Ovary (tissue), 3 donors: ENCODE measurements around the gene REELD1.

Experiments used
- CTCF ChIP-seq, 3 donors: fragments of 450-650 bp in 2 of 3; fragments of 200-600 bp in 1 of 3; IDR thresholded peaks; one replicate each; pipeline versions ENCODE4 v1.5.1 to v1.8.0; 2016 to 2022; ENCODE audit warnings: antibody characterized with exemption in 3 of 3, mild to moderate bottlenecking in 1 of 3
- POLR2A ChIP-seq: fragments of 450-650 bp; IDR thresholded peaks from one replicate; pipeline ENCODE4 v1.6.1; 2017; ENCODE audit warnings: antibody characterized with exemption, mild to moderate bottlenecking, moderate library complexity
- donor health status: DM: no; HTN: no; CAD: no.

GRCh38 chr4:146194212-146194611 is 20.1 kb upstream of the REELD1 start:
- no peak for TF ChIP-seq CTCF (IDR thresholded peaks at IDR 0.05)
- no peak for TF ChIP-seq POLR2A
